ENCODE data around the gene PREPL. TPM values are rescaled to one million over a fixed set of nuclear protein-coding genes. Genes with fewer than 3 reads are reported as not detected.
"Not testable (repeated sequence)": the region's sequence is repeated elsewhere in the genome, so short reads cannot be mapped to it uniquely, and the experiment has no call there.

Gene PREPL
- total RNA-seq, 2 experiments from 2014 or later = 21.3 to 23.7 TPM

- peaks cover 14% of the 10 kb centered on the region for H3K9me3 Mint-ChIP-seq
- H3K36me3 Mint-ChIP-seq (ENCODE audit: low read depth) = peaks cover 8% of the 10 kb centered on the region
- no peak overlapping the region for H3K27ac Mint-ChIP-seq
- ChIA-PET CTCF (interaction anchor here (1.4 kb wide), 1 partner anchor 10 kb away, joined by 3 read pairs; no protein-coding TSS in a partner anchor), POLR2A (interaction anchor here (0.7 kb wide), 1 partner anchor 1934 kb away, joined by 4 read pairs; no protein-coding TSS in a partner anchor)
- no peaks in the 10 kb centered on the region for H3K27me3 Mint-ChIP-seq
- no peak for DNase-seq
- H3K4me3 Mint-ChIP-seq = no peak overlapping the region
- H3K4me1 Mint-ChIP-seq = no peaks in the 10 kb centered on the region
Observed at GRCh38 chr2:44305882-44306281, 55.4 kb downstream of the PREPL start.

DNA sequence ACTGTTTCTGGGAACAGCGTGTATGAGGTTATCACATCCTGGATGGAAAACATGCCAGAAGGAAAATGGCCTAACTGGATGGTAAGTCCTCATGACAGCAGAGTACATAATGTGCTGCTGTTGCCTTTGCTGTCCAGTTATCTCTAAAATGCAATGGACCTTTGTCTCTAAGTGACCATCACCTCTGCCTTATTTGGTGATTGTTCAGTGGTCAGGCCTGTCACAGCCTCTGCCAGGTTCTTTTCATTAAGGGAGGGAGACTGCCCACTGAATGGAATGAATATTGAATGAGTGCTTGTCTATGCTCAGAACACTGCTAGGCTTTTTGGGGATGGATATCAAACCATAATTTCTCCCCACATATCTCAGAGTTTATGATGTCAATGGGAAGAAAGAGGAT is 57.0 kb downstream of the PREPL start:
- H3K9me3 Mint-ChIP-seq = peaks cover 7% of the 10 kb centered on the region
- peaks cover 2% of the 10 kb centered on the region for H3K36me3 Mint-ChIP-seq (ENCODE audit: low read depth)

GRCh38 chr2:44303766-44304165 is 57.5 kb downstream of the PREPL start:
- DNase-seq; H3K4me1 Mint-ChIP-seq; H3K4me3 Mint-ChIP-seq; H3K27ac Mint-ChIP-seq; H3K27me3 Mint-ChIP-seq; H3K36me3 Mint-ChIP-seq (ENCODE audit: low read depth); POLR2A ChIA-PET; H3K9me3 Mint-ChIP-seq: not testable (repeated sequence)
- CTCF ChIA-PET = interaction anchor here (0.6 kb wide), 1 partner anchor 91 kb away, joined by 3 read pairs; no protein-coding TSS in a partner anchor

More for the DNA sequence above, 57.0 kb downstream of the PREPL start:
- no peak overlapping the region for H3K27ac Mint-ChIP-seq
- DNase-seq = no peak
- H3K4me1 Mint-ChIP-seq = no peaks in the 10 kb centered on the region
- CTCF ChIA-PET = interaction anchor here (0.6 kb wide), 1 partner anchor 91 kb away, joined by 3 read pairs; no protein-coding TSS in a partner anchor
- H3K4me3 Mint-ChIP-seq = no peak overlapping the region
- H3K27me3 Mint-ChIP-seq = peaks cover 2% of the 10 kb centered on the region
- POLR2A ChIA-PET = no interaction called here

DNA sequence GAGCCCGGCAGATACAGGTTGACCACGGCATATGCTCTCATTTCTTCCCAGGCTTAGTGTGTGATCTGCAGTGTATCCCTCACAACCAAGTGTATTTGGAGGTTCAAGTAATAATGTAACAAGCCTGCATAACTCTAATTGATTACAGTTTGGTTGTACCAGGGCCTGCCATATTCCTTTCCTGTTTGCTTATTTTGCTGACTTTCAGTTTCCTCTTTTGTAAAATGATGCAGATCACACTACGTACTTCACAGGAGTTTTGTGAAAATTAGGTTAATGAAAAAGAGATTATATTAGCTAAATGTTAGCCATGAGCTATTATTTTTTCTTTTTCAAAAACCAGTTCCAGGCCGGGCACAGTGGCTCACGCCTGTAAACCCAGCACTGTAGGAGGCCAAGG is 60.2 kb downstream of the PREPL start:
- no peaks in the 10 kb centered on the region for H3K36me3 Mint-ChIP-seq (ENCODE audit: low read depth)
- H3K27ac Mint-ChIP-seq = no peak overlapping the region
- H3K4me1 Mint-ChIP-seq = peaks cover 9% of the 10 kb centered on the region
- ChIA-PET CTCF (interaction anchor here (1.0 kb wide), 1 partner anchor 19 kb away, joined by 5 read pairs; no protein-coding TSS in a partner anchor), POLR2A (no interaction called here)
- H3K27me3 Mint-ChIP-seq = peaks cover 2% of the 10 kb centered on the region
- H3K9me3 Mint-ChIP-seq = peaks cover 4% of the 10 kb centered on the region
- no peak overlapping the region for H3K4me3 Mint-ChIP-seq
- DNase-seq = no peak

DNA sequence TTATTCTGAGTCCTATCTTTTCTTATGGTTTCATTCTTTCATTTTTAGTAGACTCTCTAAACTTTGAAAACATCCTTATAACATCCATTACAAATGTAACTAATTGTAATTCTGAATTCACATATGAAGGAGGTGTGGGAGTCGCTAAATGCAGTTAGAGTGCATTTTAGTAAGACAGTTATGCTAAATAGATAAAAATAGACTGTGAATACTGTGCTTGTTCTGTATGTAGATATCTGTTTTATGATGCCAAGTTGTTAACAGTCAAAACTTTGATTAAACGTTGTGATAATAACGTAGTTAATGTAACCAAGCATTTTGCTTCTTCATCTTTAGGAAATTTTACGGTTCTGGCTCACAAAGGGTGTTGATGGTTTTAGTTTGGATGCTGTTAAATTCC is 61.7 kb downstream of the PREPL start:
- H3K4me3 Mint-ChIP-seq = no peak overlapping the region

GRCh38 chr2:44297431-44297830 is 63.9 kb downstream of the PREPL start:
- POLR2A ChIA-PET = no interaction called here
- Mint-ChIP-seq H3K27me3 (peaks cover 2% of the 10 kb centered on the region), H3K9me3 (no peaks in the 10 kb centered on the region), H3K4me3 (no peak overlapping the region), H3K36me3 (ENCODE audit: low read depth) (no peaks in the 10 kb centered on the region), H3K27ac (no peak overlapping the region), H3K4me1 (peaks cover 11% of the 10 kb centered on the region)
- DNase-seq = no peak
- CTCF ChIA-PET = interaction anchor here (0.6 kb wide), 1 partner anchor 506 kb away, joined by 5 read pairs; no protein-coding TSS in a partner anchor

More for the DNA sequence above, 61.7 kb downstream of the PREPL start:
- Mint-ChIP-seq H3K36me3 (ENCODE audit: low read depth) (no peaks in the 10 kb centered on the region), H3K27ac (no peak overlapping the region), H3K9me3 (peaks cover 4% of the 10 kb centered on the region), H3K27me3 (peaks cover 2% of the 10 kb centered on the region), H3K4me1 (peaks cover 11% of the 10 kb centered on the region)
- POLR2A ChIA-PET = no interaction called here
- DNase-seq = no peak
- CTCF ChIA-PET = no interaction called here

GRCh38 chr2:44296653-44297052 is 64.6 kb downstream of the PREPL start:
- H3K36me3 Mint-ChIP-seq (ENCODE audit: low read depth) = no peaks in the 10 kb centered on the region
- POLR2A ChIA-PET = no interaction called here
- no peak overlapping the region for H3K4me3 Mint-ChIP-seq
- H3K27me3 Mint-ChIP-seq = peaks cover 2% of the 10 kb centered on the region
- DNase-seq = no peak
- no peaks in the 10 kb centered on the region for H3K9me3 Mint-ChIP-seq
- CTCF ChIA-PET = interaction anchor here (0.6 to 1.5 kb wide), 3 partner anchors 9 to 507 kb away, joined by 3 to 5 read pairs (median 5); no protein-coding TSS in a partner anchor
- H3K27ac Mint-ChIP-seq = no peak overlapping the region
- peaks cover 11% of the 10 kb centered on the region for H3K4me1 Mint-ChIP-seq

GRCh38 chr2:44295633-44296359 is 65.5 kb downstream of the PREPL start:
- Mint-ChIP-seq H3K27ac (peak overlapping the region; percentile 32), H3K9me3 (no peaks in the 10 kb centered on the region), H3K4me1 (peaks cover 11% of the 10 kb centered on the region), H3K4me3 (no peak overlapping the region), H3K36me3 (ENCODE audit: low read depth) (no peaks in the 10 kb centered on the region), H3K27me3 (peaks cover 5% of the 10 kb centered on the region)
- ChIA-PET POLR2A (no interaction called here), CTCF (interaction anchor here (1.2 to 1.5 kb wide), 3 partner anchors 10 to 50 kb away, joined by 3 to 5 read pairs (median 3); no protein-coding TSS in a partner anchor)
- no peak for DNase-seq

DNA sequence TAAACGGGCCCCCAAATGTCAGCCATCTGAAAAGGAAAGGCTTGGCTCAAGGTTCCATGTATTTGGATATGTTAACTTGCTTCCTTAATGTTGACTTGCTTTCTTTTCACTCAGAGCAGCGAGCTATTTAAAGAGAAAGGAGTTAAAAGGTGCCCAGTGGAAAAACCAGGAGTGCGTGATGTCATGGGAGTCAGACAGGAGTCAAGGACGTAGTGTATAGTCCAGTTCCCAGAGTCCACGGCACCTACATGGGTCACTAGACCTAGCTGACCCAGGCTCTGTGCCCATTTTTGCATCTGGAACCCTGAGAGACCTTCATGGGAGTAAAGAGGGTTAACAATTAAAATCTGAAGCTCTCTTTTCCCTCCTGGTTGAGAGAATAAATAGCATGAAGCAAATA is 66.2 kb downstream of the PREPL start:
- CTCF ChIA-PET = interaction anchor here (1.3 kb wide), 1 partner anchor 50 kb away, joined by 3 read pairs; no protein-coding TSS in a partner anchor
- peaks cover 11% of the 10 kb centered on the region for H3K4me1 Mint-ChIP-seq

GRCh38 chr2:44291281-44292248 is 69.7 kb downstream of the PREPL start:
- peaks cover 6% of the 10 kb centered on the region for H3K4me1 Mint-ChIP-seq
- DNase-seq = no peak
- ChIA-PET POLR2A (no interaction called here), CTCF (interaction anchor here (0.5 to 0.6 kb wide), 3 partner anchors 252 to 1006 kb away, joined by 3 read pairs; no protein-coding TSS in a partner anchor)
- H3K27me3 Mint-ChIP-seq = peaks cover 6% of the 10 kb centered on the region
- H3K36me3 Mint-ChIP-seq (ENCODE audit: low read depth) = no peaks in the 10 kb centered on the region
- no peak overlapping the region for H3K4me3 Mint-ChIP-seq
- no peaks in the 10 kb centered on the region for H3K9me3 Mint-ChIP-seq
- H3K27ac Mint-ChIP-seq = no peak overlapping the region

More for the DNA sequence above, 66.2 kb downstream of the PREPL start:
- Mint-ChIP-seq H3K36me3 (ENCODE audit: low read depth) (no peaks in the 10 kb centered on the region), H3K4me3 (no peak overlapping the region), H3K27ac (no peak overlapping the region), H3K9me3 (no peaks in the 10 kb centered on the region), H3K27me3 (peaks cover 5% of the 10 kb centered on the region)
- POLR2A ChIA-PET = no interaction called here
- DNase-seq = no peak

GRCh38 chr2:44290261-44290660 is 71.0 kb downstream of the PREPL start:
- CTCF ChIA-PET = no interaction called here
- POLR2A ChIA-PET = no interaction called here
- Mint-ChIP-seq H3K9me3 (no peaks in the 10 kb centered on the region), H3K4me1 (no peaks in the 10 kb centered on the region), H3K27ac (no peak overlapping the region), H3K27me3 (peaks cover 6% of the 10 kb centered on the region), H3K4me3 (no peak overlapping the region), H3K36me3 (ENCODE audit: low read depth) (no peaks in the 10 kb centered on the region)
- no peak for DNase-seq

DNA sequence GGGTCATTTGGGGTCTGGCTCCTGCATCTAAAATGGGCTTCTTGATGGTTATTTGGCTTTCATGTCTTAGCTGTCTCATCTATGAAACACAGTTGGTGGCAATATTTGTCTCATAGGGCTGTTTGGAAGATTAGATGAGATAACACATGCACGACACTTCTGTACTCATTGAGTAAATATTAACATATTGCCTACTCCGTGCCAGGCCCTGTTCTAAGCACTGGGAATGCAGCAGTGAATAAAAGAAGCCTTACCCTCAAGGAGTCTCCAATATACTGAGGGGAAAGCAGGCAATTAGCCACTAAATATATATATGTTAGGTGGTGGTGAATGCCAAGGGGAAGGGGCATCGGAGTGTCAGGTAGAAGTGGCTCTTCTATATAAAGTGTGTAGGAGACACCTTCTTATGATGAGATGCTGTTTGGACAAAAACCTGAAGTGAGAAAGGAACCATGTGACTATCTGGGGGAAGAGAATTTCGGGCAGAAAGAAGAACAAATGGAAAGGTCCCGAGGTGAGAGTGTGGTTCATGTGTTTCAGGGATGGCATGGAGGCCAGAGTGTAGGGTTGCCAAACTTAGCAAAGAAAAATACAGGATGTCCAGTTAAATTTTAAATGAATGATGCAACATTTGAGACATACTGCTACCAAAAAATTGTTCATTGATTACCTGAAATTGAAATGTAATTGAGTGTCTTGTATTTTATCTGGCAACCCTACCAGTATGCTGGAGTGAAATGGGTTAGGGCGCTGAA is 74.2 kb downstream of the PREPL start:
- ChIA-PET POLR2A (no interaction called here), CTCF (no interaction called here)
- Mint-ChIP-seq H3K4me1 (no peaks in the 10 kb centered on the region), H3K36me3 (ENCODE audit: low read depth) (no peaks in the 10 kb centered on the region), H3K9me3 (no peaks in the 10 kb centered on the region), H3K27ac (no peak overlapping the region), H3K27me3 (peaks cover 6% of the 10 kb centered on the region), H3K4me3 (no peak overlapping the region)
- DNase-seq = no peak
